Cortex of kidney (tissue), 1 donor: ENCODE results near the gene ZNF791.
"Not testable (repeated sequence)": the region's sequence is repeated elsewhere in the genome, so short reads cannot be mapped to it uniquely, and the experiment has no call there.

Experiments used
- DNase-seq: peaks from one replicate; lab custom pipeline; 2025; lab: John Stamatoyannopoulos, UW

ZNF791 gene

DNA sequence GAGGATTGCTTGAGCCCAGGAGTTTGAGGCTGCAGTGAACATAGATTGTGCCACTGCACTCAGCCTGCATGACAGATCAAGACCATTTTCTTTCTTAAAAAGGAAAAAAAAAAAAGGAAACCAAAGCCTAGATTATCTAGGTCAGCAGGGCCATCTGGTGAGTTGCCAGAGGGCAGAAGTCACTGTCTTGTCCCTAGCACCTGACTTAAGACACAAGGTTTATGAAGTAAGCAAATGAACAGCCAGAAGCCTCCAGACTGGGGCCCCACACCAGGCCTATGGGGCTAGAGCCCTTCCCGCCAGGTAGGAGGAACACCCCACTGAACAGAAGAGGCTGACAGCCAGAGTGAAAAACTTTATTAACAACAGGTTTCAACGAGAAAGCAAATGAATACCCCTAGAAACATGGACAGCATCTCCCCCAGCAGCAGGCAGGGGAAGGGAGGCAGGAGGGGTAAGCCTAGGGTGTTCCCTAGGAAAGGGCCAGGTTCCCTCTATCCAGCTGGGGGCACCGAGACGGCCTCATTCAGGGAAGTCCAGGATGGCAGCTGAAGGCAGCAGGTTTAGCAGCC lies 57.1 kb downstream of the ZNF791 start:
- DNase-seq: no peak

DNA sequence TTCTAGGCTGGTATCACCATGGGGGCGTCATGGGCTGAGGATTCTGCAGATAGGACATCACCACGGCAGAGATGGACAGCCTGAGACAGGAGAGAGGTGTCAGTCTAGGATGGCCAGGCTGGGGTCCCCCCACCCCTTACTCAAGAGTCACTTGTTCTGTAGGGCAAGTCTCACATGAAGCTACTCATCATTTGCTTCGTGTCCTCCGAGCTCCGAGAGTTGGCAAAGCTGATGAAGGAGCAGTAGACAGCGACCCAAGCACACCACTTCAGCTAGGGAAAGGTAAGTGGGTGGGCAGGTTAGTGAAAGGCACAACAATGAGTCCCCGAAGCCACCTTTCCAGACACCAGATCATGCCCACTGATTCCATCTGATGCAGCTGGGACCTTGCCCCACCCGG lies 57.6 kb downstream of the ZNF791 start:
- DNase-seq: no peak

GRCh38 chr19:12668932-12669269 lies 58.2 kb downstream of the ZNF791 start:
- DNase-seq: no peak

- no peak for DNase-seq
Measured at GRCh38 chr19:12669270-12670158, 58.8 kb downstream of the ZNF791 start.

DNA sequence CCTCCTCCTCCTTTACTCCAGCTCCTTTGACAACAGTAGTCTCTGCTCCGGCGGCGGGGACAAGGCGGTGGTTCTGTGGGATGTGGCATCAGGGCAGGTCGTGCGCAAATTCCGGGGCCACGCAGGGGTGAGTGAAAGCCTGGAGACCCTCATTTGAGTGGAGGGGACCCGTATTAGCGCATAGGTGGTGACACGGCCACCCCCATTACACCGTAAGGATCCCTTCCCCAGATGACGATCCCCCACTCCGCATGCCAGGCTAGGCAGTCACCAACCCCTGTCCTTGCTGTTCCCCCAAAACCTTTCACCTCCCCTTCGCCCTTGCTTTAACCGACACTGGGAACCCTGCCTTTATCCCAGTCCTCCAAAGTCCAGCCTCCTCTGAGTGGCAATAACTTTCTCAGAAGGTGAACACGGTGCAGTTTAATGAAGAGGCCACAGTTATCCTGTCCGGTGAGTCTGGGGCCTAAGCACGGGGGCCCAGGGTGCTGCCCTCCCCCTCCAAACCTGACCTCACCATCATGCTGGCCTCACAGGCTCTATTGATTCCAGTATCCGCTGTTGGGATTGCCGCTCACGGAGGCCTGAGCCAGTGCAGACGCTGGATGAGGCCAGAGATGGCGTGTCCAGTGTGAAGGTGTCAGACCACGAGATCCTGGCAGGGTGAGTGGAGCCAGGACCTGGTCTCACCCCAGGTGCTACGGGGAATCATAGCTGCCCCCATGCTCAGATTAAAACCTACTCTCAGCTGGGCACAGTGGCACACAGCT lies 59.6 kb downstream of the ZNF791 start:
- no peak for DNase-seq

DNA sequence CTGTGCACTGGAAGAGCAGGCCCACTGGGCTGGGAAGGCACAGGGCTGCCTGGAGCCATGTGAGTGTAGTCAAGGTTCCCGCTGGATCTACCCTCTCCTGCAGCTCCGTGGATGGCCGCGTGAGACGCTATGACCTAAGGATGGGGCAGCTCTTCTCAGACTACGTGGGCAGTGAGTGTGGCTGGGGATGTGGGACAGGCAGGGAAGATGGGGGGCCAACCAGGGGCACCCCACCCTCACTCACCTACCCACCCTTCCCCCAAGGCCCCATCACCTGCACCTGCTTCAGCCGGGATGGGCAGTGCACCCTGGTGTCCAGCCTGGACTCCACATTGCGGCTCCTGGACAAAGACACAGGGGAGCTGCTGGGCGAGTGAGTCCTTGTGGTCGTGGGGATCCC lies 62.0 kb downstream of the ZNF791 start:
- DNase-seq: no peak

DNA sequence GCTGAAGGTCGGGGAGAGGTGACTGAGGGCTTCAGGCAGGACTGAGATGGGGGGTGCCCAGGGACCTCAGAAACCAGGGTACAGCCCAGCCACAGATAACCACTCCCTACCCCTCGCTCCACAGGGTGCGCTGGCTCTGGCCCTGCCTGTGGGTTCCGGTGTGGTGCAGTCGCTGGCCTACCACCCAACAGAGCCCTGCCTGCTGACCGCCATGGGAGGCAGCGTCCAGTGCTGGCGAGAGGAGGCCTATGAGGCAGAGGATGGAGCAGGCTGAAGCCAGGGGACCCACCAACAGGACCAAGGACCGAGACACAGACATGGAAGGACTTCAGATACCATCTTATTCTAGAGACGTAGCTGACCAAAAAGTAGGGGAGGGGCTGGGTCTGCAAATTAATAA lies 64.7 kb downstream of the ZNF791 start:
- DNase-seq: no peak

DNA sequence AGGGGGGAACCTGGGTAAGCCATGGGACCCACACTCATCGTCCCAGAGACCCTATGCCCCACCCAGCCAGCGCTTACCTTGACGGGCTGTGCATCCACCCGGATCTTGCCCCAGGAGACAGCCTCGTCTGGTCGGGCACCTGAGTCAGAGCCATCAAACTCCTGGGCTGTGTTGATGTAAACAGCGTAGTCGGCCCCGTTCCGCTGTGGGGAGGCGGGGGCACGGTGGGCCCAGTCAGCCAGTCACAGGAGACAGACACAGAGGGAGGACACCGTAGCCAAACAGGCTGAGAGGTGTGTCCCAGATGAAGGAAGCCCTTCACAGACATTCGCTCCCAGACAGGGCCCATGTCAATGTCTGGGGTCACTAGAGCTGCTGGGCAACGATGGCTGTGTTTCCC lies 65.2 kb downstream of the ZNF791 start:
- no peak for DNase-seq

DNA sequence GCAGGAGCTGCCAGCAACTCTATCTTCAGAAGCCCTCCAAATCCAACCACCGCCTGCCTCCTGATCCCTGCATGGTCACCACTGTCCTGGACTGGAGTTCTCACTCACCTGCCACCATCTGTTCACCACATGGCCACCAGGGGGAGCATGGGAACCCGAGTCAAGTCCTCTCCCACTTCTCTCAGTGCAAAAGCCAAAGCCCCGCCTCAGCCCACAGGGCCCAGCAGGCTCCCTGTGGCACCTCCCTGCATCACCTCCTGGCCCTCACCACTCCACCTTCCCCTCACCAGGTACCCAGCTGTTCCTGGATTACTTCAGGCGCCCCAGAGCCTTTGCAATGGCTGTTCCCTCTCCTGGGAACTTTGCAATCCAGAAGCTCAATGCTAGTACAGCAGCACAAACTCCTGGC lies 65.7 kb downstream of the ZNF791 start:
- no peak for DNase-seq

DNA sequence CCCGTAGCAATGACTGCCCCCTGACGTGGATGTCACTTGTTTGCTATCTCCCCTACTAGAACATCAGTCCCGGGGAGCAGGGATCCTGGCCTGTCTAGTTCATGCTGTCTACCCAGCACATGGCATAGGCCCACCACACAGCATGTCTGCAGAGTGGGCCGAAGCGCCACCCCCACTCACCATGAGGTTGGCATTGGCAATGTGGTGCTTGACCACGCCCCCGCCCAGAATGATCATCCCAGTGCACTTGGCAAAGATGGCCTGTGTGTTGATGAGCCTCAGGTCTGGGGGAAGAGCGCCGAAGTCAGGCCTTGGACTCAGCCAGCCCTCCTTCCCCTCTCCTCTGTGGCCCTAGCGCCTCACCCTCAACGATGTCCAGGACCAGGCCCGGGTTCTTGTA lies 66.2 kb downstream of the ZNF791 start:
- DNase-seq: no peak

- DNase-seq: not testable (repeated sequence)
Measured at GRCh38 chr19:12678039-12678438, 67.3 kb downstream of the ZNF791 start.

DNA sequence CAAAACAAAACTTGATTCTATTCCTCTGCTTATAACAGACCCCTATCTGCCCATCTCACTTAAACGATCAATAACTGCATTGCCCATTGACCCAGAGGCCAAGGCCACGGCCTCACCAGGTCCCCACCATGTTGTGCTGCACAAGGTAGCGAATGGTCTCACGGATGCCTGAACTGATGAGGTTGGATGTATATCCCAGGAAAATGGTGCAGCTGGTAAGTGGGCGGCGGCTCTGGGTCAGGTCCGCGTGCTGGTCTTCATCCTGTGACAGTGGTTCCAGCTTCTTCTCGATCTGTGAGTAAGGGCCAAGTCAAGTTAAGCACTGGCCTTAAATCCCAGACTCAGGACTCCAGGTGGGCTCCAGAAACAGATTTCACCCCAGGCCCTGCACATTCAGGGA lies 69.3 kb downstream of the ZNF791 start:
- no peak for DNase-seq

DNA sequence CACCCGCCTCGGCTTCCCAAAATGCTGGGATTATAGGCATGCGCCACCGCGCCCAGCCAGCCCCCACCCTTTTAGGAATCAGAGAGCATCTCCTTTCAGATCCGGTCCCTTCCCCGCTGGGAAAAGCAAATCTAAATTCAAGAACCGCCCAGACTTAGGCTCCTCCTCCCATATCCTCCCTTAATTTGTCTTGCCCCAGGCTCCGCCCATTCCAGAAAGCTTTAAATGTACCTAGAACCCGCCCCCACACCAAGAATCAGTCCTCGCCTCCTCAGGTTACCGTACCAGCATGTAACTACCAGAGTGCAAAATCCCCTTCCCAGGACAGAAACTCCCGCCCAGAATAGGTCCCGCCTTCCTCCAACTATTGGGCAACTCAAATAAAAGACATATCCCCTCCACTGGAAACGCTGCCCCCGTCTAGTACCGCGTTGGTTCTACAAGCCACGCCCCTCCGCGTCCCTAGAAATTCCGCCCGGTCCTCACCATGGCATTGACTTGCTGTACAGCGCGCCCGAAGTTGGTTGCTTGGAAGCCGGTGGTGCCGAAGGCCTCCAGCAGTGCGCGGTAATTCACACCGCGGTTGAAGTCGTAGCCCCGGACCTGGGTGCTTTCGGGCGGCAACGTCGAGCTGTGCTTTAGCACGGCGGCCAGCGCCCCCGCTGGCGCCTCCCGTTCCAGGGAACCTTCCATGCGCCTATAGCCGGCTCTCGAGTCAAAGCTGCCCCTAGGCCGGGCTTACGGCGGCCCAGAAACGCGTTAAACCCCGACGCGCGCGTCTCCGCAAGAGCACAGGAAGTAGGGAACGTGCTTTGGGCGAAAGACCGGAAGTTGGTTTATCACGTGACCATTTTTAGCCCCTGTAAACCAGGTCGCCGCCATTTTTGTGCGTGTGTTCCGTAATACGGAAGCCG lies 70.6 kb downstream of the ZNF791 start, which contains the start of gene DHPS:
DHPS (minus strand) TSS at position 807 of the 914 bp plus-strand sequence; CDS start at position 693, 114 bp downstream.
- no peak for DNase-seq
